Endothelial cell of umbilical vein (primary cell): Measurements from ENCODE around the gene ZFX. TPM values are rescaled to one million over a fixed set of nuclear protein-coding genes. Genes with fewer than 3 reads are reported as not detected.

Experiments
- BruUV-seq: library from RNA; stranded (reverse); fragments of 400-500 nt; replicated peaks from 2 replicates; lab custom pipeline; 2021; lab: Mats Ljungman, UMichigan
- CTCF ChIA-PET: fragments of 300-600, 350-600 bp; sonication (Branson Sonifier 250); formaldehyde crosslinking; loops from one replicate; lab custom pipeline; 2021; ENCODE audit warnings: antibody characterized with exemption, inconsistent platforms; lab: Charles Lee
- POLR2A ChIA-PET: fragments of 300-600, 350-600 bp; sonication (Branson Sonifier 250); formaldehyde crosslinking; loops from one replicate; lab custom pipeline; 2021; ENCODE audit warnings: antibody characterized with exemption, inconsistent platforms; lab: Charles Lee
- DNase-seq: peaks from one replicate; pipeline ENCODE4 v3.0.0-alpha.2; 2011; ENCODE audit warnings: low read depth, low spot score
- FAIRE-seq: peaks from 2 replicates; lab custom pipeline; 2011; peaks lifted over from hg19 to GRCh38; lab: Jason Lieb, UNC
- H2AFZ ChIP-seq: 2 replicates; pipeline ENCODE4 v1.6.0; 2012; ENCODE audit warnings: low read depth, low read length, control low read depth, inconsistent platforms
- H3K27ac ChIP-seq: 2 replicates; pipeline ENCODE4 v1.5.1; 2011; ENCODE audit warnings: low read depth, mild to moderate bottlenecking, control low read depth, low read length, moderate library complexity; ENCODE audit not compliant: insufficient read depth
- H3K27me3 ChIP-seq, 2 experiments: 2 replicates each; pipeline versions ENCODE4 v1.6.0 to v1.6.1; 2011; ENCODE audit warnings: low read length in 2 of 2, mixed read lengths in 1 of 2; ENCODE audit not compliant: control insufficient read depth in 2 of 2, insufficient read depth in 2 of 2
- H3K36me3 ChIP-seq, 2 experiments: 2 replicates in 1 of 2; 3 replicates in 1 of 2; pipeline ENCODE4 v1.5.1; 2011; ENCODE audit warnings: low read length in 2 of 2, mild to moderate bottlenecking in 1 of 2, moderate library complexity in 1 of 2; ENCODE audit not compliant: control insufficient read depth in 2 of 2, insufficient read depth in 2 of 2; ENCODE audit errors: extremely low read depth in 1 of 2
- H3K4me1 ChIP-seq: 3 replicates; pipeline ENCODE4 v1.5.1; 2011; ENCODE audit warnings: mild to moderate bottlenecking, low read length; ENCODE audit not compliant: control insufficient read depth, insufficient read depth; ENCODE audit errors: extremely low read depth
- H3K4me2 ChIP-seq: 2 replicates; pipeline ENCODE4 v1.6.1; 2011; ENCODE audit warnings: low read length, control low read depth, mixed read lengths; ENCODE audit not compliant: insufficient read depth
- H3K4me3 ChIP-seq, 3 experiments: fragments of 200-600 bp in 1 of 3; sonication (generic), shearing (Covaris generic) in 1 of 3; replicated peaks in 1 of 3; 2 replicates each; pipeline ENCODE4 v1.5.1; 2011 to 2016; ENCODE audit warnings: control low read depth in 3 of 3, low read length in 3 of 3, mild to moderate bottlenecking in 2 of 3, inconsistent platforms in 1 of 3, low read depth in 1 of 3, moderate library complexity in 1 of 3; ENCODE audit not compliant: insufficient read depth in 1 of 3
- H3K79me2 ChIP-seq: 2 replicates; pipeline ENCODE4 v1.6.0; 2012; ENCODE audit warnings: low read length, inconsistent platforms; ENCODE audit not compliant: control insufficient read depth, insufficient read depth
- H3K9ac ChIP-seq: replicated peaks from 2 replicates; pipeline ENCODE3; 2011; ENCODE audit warnings: low read length, control low read depth; ENCODE audit not compliant: insufficient read depth; ENCODE audit errors: extremely low read depth
- H3K9me1 ChIP-seq: replicated peaks from 3 replicates; pipeline ENCODE4 v1.6.0; 2011; ENCODE audit warnings: mild to moderate bottlenecking, low read length; ENCODE audit not compliant: control insufficient read depth, insufficient read depth; ENCODE audit errors: extremely low read depth
- H3K9me3 ChIP-seq: replicated peaks from 2 replicates; pipeline ENCODE4 v1.5.1; 2012; ENCODE audit warnings: low read length, inconsistent platforms; ENCODE audit not compliant: control insufficient read depth, insufficient read depth
- H4K20me1 ChIP-seq: replicated peaks from 2 replicates; pipeline ENCODE3; 2011; ENCODE audit warnings: mild to moderate bottlenecking, low read length; ENCODE audit not compliant: control insufficient read depth, insufficient read depth; ENCODE audit errors: extremely low read depth
- CTCF ChIP-seq, 2 donors: IDR thresholded peaks; 1 replicate in 1 of 2; 2 replicates in 1 of 2; pipeline ENCODE4 v1.5.1; 2011; ENCODE audit warnings: low read length in 2 of 2, mild to moderate bottlenecking in 2 of 2, moderate library complexity in 2 of 2, control low read depth in 1 of 2, inconsistent platforms in 1 of 2, low read depth in 1 of 2; ENCODE audit not compliant: insufficient read depth in 1 of 2; ENCODE audit errors: extremely low read depth in 1 of 2
- EZH2 ChIP-seq: IDR thresholded peaks from 2 replicates; pipeline ENCODE4 v1.6.1; 2012; ENCODE audit warnings: borderline replicate concordance, low read depth, mild to moderate bottlenecking, moderate library complexity, low read length, inconsistent platforms; ENCODE audit not compliant: severe bottlenecking
- FOS ChIP-seq: IDR thresholded peaks from 2 replicates; pipeline ENCODE4 v1.6.1; 2011; ENCODE audit warnings: mild to moderate bottlenecking, low read length, moderate library complexity, borderline replicate concordance; ENCODE audit not compliant: insufficient read depth
- GATA2 ChIP-seq: IDR thresholded peaks from 2 replicates; pipeline ENCODE4 v1.7.0; 2011; ENCODE audit warnings: low read depth, mild to moderate bottlenecking, moderate library complexity, mixed read lengths, low read length; ENCODE audit not compliant: insufficient read length, insufficient read depth
- JUN ChIP-seq: IDR thresholded peaks from 2 replicates; pipeline ENCODE4 v1.6.1; 2011; ENCODE audit warnings: borderline replicate concordance, low read depth; ENCODE audit not compliant: insufficient read length, insufficient read depth
- MYC ChIP-seq: IDR thresholded peaks from one replicate; pipeline ENCODE4 v1.6.1; 2011; ENCODE audit warnings: mild to moderate bottlenecking, low read depth, low read length
- POLR2A ChIP-seq: IDR thresholded peaks from 2 replicates; pipeline ENCODE4 v1.6.1; 2012; ENCODE audit warnings: low read depth, mild to moderate bottlenecking, control low read depth, low read length
- POLR2AphosphoS5 ChIP-seq: IDR thresholded peaks from 2 replicates; pipeline ENCODE4 v1.6.1; 2012; ENCODE audit warnings: low read depth, mild to moderate bottlenecking, control low read depth, low read length, moderate library complexity; ENCODE audit not compliant: insufficient read depth
- dilution Hi-C: fragments of 300-500 bp; cut with MboI; formaldehyde crosslinking; loops from one replicate; pipeline ENCODE4 v1.15.0; 2019; ENCODE audit warnings: low sequenced_read_pairs; ENCODE audit not compliant: extremely low pct_ligation_motif_present
- intact Hi-C: fragments of 100-400 bp; cut with micrococcal nuclease; formaldehyde crosslinking; loops from one replicate; pipeline ENCODE4 v1.10.0; 2022
- polyA plus RNA-seq, 4 experiments: library from polyadenylated mRNA; depleted of rRNA in 3 of 4; stranded (reverse) in 3 of 4; unstranded in 1 of 4; fragments of >200 nt; gene quantifications; 2 replicates each; pipeline versions ENCODE4 v1.2.1 to v1.2.3, GENCODE V29; 2011 to 2012; ENCODE audit warnings: missing spikeins in 1 of 4
- total RNA-seq: library from RNA; stranded (reverse); gene quantifications from 2 replicates; pipeline ENCODE4 v1.2.3, GENCODE V29; 2021
- TF ChIP-seq, protein P1 (sequence below): IDR thresholded peaks from 2 replicates; pipeline ENCODE4 v1.6.1; 2011; ENCODE audit not compliant: insufficient read depth, insufficient read length

Gene ZFX
- total and polyA plus RNA-seq, 2 donors (not counting 3 experiments of a cell fraction or from before 2014, with no cell fraction given) = 11.4 to 34.1 TPM

DNA sequence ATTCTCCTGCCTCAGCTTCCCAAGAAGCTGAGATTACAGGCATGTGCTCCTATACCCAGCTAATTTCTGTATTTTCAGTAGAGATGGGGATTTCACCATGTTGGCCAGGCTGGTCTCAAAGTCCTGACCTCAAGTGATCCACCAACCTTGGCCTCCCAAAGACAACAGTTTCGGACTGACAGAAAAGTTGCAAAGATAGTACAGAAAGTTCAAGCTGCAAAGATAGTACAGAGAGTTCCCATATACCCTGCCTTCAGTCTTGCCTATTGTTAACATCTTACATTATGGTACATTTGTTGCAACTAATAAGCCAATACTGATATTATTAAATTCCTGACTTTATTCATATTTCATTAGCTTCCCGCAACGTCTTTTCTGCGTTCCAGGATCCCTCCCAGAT is 98.5 kb downstream of the ZFX start:
- Histone ChIP-seq H3K79me2 (no peaks in the 10 kb centered on the region), H2AFZ (no peak overlapping the region), H3K4me3 (no peak overlapping the region), H3K4me2 (no peak overlapping the region), H3K27ac (no peak overlapping the region), H3K4me1 (no peaks in the 10 kb centered on the region), H3K36me3 (no peaks in the 10 kb centered on the region), H3K9me1 (no peaks in the 10 kb centered on the region), H3K27me3 (peaks cover under 1 to 8% of the 10 kb centered on the region in 2 experiments), H4K20me1 (no peaks in the 10 kb centered on the region), H3K9me3 (no peaks in the 10 kb centered on the region), H3K9ac (no peak overlapping the region)
- DNase-seq (no peak), FAIRE-seq (no peak)
- CTCF ChIA-PET = interaction anchor here (0.6 to 1.0 kb wide), 2 partner anchors 12 to 88 kb away, joined by 3 read pairs; no protein-coding TSS in a partner anchor
- no TSS peak for BruUV-seq
- intact Hi-C loops = no loop called here
- TF ChIP-seq EZH2 (no peak), MYC (no peak), CTCF (IDR thresholded peaks at IDR 0.05; ENCODE audit: extremely low read depth in 1 of 2, insufficient read depth in 1 of 2, low read depth in 1 of 2, low read length in 2 of 2) (no peak), FOS (no peak), POLR2AphosphoS5 (no peak), GATA2 (no peak), JUN (no peak), POLR2A (no peak)
- TF ChIP-seq, protein P1, sequence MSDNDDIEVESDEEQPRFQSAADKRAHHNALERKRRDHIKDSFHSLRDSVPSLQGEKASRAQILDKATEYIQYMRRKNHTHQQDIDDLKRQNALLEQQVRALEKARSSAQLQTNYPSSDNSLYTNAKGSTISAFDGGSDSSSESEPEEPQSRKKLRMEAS = no peak
- dilution Hi-C loops = no loop called here
- POLR2A ChIA-PET = no interaction called here
